ENCODE results near the gene TNS3. TPM values are rescaled to one million over a fixed set of nuclear protein-coding genes. Genes with fewer than 3 reads are reported as not detected.

TNS3 gene
- total RNA-seq, 1 donor from 2014 or later, result 92.9 TPM

DNA sequence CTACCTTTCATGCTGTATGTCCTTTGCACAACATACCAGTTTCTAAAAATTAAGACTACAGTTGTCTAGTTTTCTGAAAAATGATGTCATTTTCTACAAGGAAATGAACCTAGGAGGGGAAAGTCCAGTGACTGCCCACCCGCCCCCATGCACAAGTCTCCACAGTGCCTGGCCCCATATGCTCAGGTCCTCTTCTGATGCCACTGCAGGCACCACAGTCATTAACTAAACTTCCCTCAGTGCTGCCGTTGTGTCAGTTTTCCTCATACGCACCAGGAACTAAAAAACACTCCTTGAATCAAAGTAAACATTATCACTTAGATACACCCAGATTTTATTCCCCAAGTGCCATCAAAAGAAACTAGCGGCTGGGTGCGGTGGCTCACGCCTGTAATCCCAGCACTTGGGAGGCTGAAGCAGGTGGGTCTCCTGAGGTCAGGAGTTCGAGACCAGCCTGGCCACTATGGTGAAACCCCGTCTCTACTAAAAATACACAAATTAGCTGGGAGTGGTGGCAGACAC lies 6.9 kb upstream of the TNS3 start:
- H3K27ac ChIP-seq (ENCODE audit: low read depth, low read length), result no peak overlapping the region
- H3K79me2 ChIP-seq (ENCODE audit: insufficient read depth, low read length), result no peaks in the 10 kb centered on the region
- no peak overlapping the region for H3K4me3 ChIP-seq (ENCODE audit: insufficient read depth, low read depth, low read length)
- no peaks in the 10 kb centered on the region for H3K36me3 ChIP-seq (ENCODE audit: insufficient read depth, low read length)
- H3K36me3 Mint-ChIP-seq (ENCODE audit: low read depth, unreplicated experiment), result no peaks in the 10 kb centered on the region
- peak overlapping the region; percentile 0 for H3K27ac Mint-ChIP-seq (ENCODE audit: unreplicated experiment)
- FAIRE-seq, result no peak
- H3K4me1 ChIP-seq (ENCODE audit: insufficient read depth, low read length), result peaks cover 5% of the 10 kb centered on the region
- H3K4me1 Mint-ChIP-seq (ENCODE audit: low read depth, unreplicated experiment), result peaks cover 31% of the 10 kb centered on the region
- no peak overlapping the region for H3K9ac ChIP-seq (ENCODE audit: low read length)
- H3K27me3 ChIP-seq (ENCODE audit: insufficient read depth, low read length), result no peaks in the 10 kb centered on the region
- no peak overlapping the region for H3K4me3 Mint-ChIP-seq (ENCODE audit: unreplicated experiment)
- no peak for DNase-seq (ENCODE audit: low read depth)
- H3K4me2 ChIP-seq (ENCODE audit: low read length), result no peak overlapping the region
- H3K9me3 Mint-ChIP-seq (ENCODE audit: unreplicated experiment), result peaks cover 3% of the 10 kb centered on the region
- H3K27me3 Mint-ChIP-seq (ENCODE audit: low read depth, unreplicated experiment), result no peaks in the 10 kb centered on the region
- TF ChIP-seq, protein P1, sequence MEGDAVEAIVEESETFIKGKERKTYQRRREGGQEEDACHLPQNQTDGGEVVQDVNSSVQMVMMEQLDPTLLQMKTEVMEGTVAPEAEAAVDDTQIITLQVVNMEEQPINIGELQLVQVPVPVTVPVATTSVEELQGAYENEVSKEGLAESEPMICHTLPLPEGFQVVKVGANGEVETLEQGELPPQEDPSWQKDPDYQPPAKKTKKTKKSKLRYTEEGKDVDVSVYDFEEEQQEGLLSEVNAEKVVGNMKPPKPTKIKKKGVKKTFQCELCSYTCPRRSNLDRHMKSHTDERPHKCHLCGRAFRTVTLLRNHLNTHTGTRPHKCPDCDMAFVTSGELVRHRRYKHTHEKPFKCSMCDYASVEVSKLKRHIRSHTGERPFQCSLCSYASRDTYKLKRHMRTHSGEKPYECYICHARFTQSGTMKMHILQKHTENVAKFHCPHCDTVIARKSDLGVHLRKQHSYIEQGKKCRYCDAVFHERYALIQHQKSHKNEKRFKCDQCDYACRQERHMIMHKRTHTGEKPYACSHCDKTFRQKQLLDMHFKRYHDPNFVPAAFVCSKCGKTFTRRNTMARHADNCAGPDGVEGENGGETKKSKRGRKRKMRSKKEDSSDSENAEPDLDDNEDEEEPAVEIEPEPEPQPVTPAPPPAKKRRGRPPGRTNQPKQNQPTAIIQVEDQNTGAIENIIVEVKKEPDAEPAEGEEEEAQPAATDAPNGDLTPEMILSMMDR (IDR thresholded peaks at IDR 0.05; ENCODE audit: insufficient read depth, low read depth, low read length), result no peak
- no peak for TF ChIP-seq EZH2 (IDR thresholded peaks at IDR 0.05; ENCODE audit: insufficient read depth, low read length)
- no peaks in the 10 kb centered on the region for H3K9me3 ChIP-seq (ENCODE audit: insufficient read depth, low read depth, low read length)
- no peaks in the 10 kb centered on the region for H4K20me1 ChIP-seq (ENCODE audit: insufficient read depth, low read length)
- H2AFZ ChIP-seq (ENCODE audit: low read depth, low read length), result no peak overlapping the region

DNA sequence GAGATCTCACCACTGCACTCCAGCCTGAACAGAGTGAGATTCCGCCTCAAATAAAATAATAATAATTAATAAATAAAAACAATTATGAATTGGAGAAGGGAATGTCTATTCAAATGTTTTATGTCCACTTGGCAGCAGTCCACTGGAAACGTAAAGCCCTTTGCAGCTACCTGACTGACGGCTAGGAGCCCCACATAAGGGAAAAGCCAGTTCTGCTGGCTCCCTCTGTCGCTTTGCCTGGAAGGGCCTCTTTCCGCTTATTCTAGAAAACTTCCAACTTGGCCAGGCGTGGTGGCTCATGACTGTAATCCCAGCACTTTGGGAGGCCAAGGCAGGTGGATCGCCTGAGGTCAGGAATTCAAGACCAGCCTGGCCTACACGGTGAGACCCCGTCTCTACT lies 6.1 kb upstream of the TNS3 start:
- Mint-ChIP-seq H3K4me1 (ENCODE audit: low read depth, unreplicated experiment) (peaks cover 36% of the 10 kb centered on the region), H3K27ac (ENCODE audit: unreplicated experiment) (no peak overlapping the region), H3K27me3 (ENCODE audit: low read depth, unreplicated experiment) (no peaks in the 10 kb centered on the region), H3K4me3 (ENCODE audit: unreplicated experiment) (no peak overlapping the region), H3K9me3 (ENCODE audit: unreplicated experiment) (peaks cover 3% of the 10 kb centered on the region), H3K36me3 (ENCODE audit: low read depth, unreplicated experiment) (no peaks in the 10 kb centered on the region)
- H3K4me2 ChIP-seq (ENCODE audit: low read length), result no peak overlapping the region
- no peak overlapping the region for H3K27ac ChIP-seq (ENCODE audit: low read depth, low read length)
- no peak overlapping the region for H2AFZ ChIP-seq (ENCODE audit: low read depth, low read length)
- H3K4me1 ChIP-seq (ENCODE audit: insufficient read depth, low read length), result peaks cover 5% of the 10 kb centered on the region
- FAIRE-seq, result no peak
- no peak overlapping the region for H3K4me3 ChIP-seq (ENCODE audit: insufficient read depth, low read depth, low read length)
- H4K20me1 ChIP-seq (ENCODE audit: insufficient read depth, low read length), result no peaks in the 10 kb centered on the region
- H3K27me3 ChIP-seq (ENCODE audit: insufficient read depth, low read length), result no peaks in the 10 kb centered on the region
- no peak for DNase-seq (ENCODE audit: low read depth)
- no peaks in the 10 kb centered on the region for H3K9me3 ChIP-seq (ENCODE audit: insufficient read depth, low read depth, low read length)
- no peak for TF ChIP-seq EZH2 (IDR thresholded peaks at IDR 0.05; ENCODE audit: insufficient read depth, low read length)
- H3K9ac ChIP-seq (ENCODE audit: low read length), result no peak overlapping the region
- H3K36me3 ChIP-seq (ENCODE audit: insufficient read depth, low read length), result no peaks in the 10 kb centered on the region
- no peaks in the 10 kb centered on the region for H3K79me2 ChIP-seq (ENCODE audit: insufficient read depth, low read length)

DNA sequence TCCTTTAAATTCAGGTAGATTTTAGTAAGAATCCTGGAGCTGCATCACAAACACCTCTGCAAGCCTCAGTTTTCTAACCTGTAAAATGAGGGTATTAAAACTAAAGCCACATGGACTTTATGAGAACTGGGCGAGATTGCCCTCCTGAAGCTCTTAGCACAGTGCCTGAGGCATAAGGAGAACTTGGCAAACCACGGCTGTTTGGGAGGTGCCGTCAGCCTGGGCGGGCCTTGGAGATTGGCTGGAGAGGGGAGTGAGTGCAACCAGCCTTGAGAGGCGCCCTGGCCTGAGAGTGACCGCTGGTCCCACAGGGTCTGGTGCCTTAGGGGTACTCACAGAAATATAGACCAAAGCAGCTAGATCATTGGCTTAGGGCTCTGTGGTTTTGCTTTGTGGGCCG lies 5.4 kb upstream of the TNS3 start:
- Histone ChIP-seq H3K4me3 (ENCODE audit: insufficient read depth, low read depth, low read length) (no peak overlapping the region), H3K9ac (ENCODE audit: low read length) (no peak overlapping the region), H2AFZ (ENCODE audit: low read depth, low read length) (no peak overlapping the region), H3K9me3 (ENCODE audit: insufficient read depth, low read depth, low read length) (no peaks in the 10 kb centered on the region), H3K27ac (ENCODE audit: low read depth, low read length) (no peak overlapping the region), H3K79me2 (ENCODE audit: insufficient read depth, low read length) (no peaks in the 10 kb centered on the region), H3K27me3 (ENCODE audit: insufficient read depth, low read length) (no peaks in the 10 kb centered on the region), H3K36me3 (ENCODE audit: insufficient read depth, low read length) (no peaks in the 10 kb centered on the region), H3K4me2 (ENCODE audit: low read length) (no peak overlapping the region), H4K20me1 (ENCODE audit: insufficient read depth, low read length) (no peaks in the 10 kb centered on the region), H3K4me1 (ENCODE audit: insufficient read depth, low read length) (peaks cover 6% of the 10 kb centered on the region)
- DNase-seq (ENCODE audit: low read depth), result no peak
- TF ChIP-seq, protein P1 (IDR thresholded peaks at IDR 0.05; ENCODE audit: insufficient read depth, low read depth, low read length), result no peak
- no peak for TF ChIP-seq EZH2 (IDR thresholded peaks at IDR 0.05; ENCODE audit: insufficient read depth, low read length)
- Mint-ChIP-seq H3K4me3 (ENCODE audit: unreplicated experiment) (no peak overlapping the region), H3K36me3 (ENCODE audit: low read depth, unreplicated experiment) (no peaks in the 10 kb centered on the region), H3K9me3 (ENCODE audit: unreplicated experiment) (peaks cover 3% of the 10 kb centered on the region), H3K27me3 (ENCODE audit: low read depth, unreplicated experiment) (no peaks in the 10 kb centered on the region), H3K4me1 (ENCODE audit: low read depth, unreplicated experiment) (peaks cover 36% of the 10 kb centered on the region), H3K27ac (ENCODE audit: unreplicated experiment) (no peak overlapping the region)
- FAIRE-seq, result no peak
